Testis (tissue), 3 donors: Measurements from ENCODE around the gene RAMP3. TPM values are rescaled to one million over a fixed set of nuclear protein-coding genes. Genes with fewer than 3 reads are reported as not detected.

ENCODE experiments used
- DNase-seq: peaks from one replicate; pipeline ENCODE4 v3.0.0-alpha.2; 2019
- H3K27ac ChIP-seq, 2 donors: fragments of 200-600 bp; sonication (generic); one replicate each; pipeline ENCODE4 v1.5.1; 2019
- H3K27me3 ChIP-seq: fragments of 200-600 bp; sonication (generic); one replicate; pipeline ENCODE4 v1.5.1; 2019
- H3K36me3 ChIP-seq: fragments of 200-600 bp; sonication (generic); one replicate; pipeline ENCODE4 v1.5.1; 2017; ENCODE audit warnings: low read depth; ENCODE audit errors: missing control alignments
- H3K4me1 ChIP-seq: fragments of 200-600 bp; sonication (generic); one replicate; pipeline ENCODE4 v1.5.1; 2019
- H3K4me3 ChIP-seq, 2 donors: fragments of 200-600 bp; sonication (generic); one replicate each; pipeline ENCODE4 v1.5.1; 2017 to 2019
- H3K9me3 ChIP-seq: fragments of 200-600 bp; sonication (generic); one replicate; pipeline ENCODE4 v1.5.1; 2017
- CTCF ChIP-seq, 3 experiments: fragments of 450-650 bp in 2 of 3; fragments of 200-600 bp in 1 of 3; sonication (generic) in 1 of 3; IDR thresholded peaks; one replicate each; pipeline ENCODE4 v1.5.1; 2016 to 2019; ENCODE audit warnings: antibody characterized with exemption in 3 of 3, mild to moderate bottlenecking in 2 of 3, moderate library complexity in 1 of 3
- POLR2A ChIP-seq: fragments of 450-650 bp; IDR thresholded peaks from one replicate; pipeline ENCODE4 v1.6.1; 2017; ENCODE audit warnings: antibody characterized with exemption, mild to moderate bottlenecking, moderate library complexity
- WGBS, 2 donors: methylation state at CpG; one replicate each; pipeline ENCODE4 v1.1.5; 2018; 5-methylcytosine and 5-hydroxymethylcytosine counted together
- intact Hi-C: fragments of 100-400 bp; cut with DNase I; formaldehyde crosslinking; loops from one replicate; pipeline ENCODE4 v1.15.1; 2023; ENCODE audit warnings: low total_unique reads
- polyA plus RNA-seq: library from polyadenylated mRNA; stranded (reverse); fragments of 350-450 nt; fragmentation: Illumina TruSeq; extraction: RNeasy Lipid Tissue Mini Kit (QIAGEN cat#74804); gene quantifications from one replicate; pipeline ENCODE4 v1.2.3, GENCODE V29; 2014; ENCODE audit warnings: low read depth, low replicate concordance; ENCODE audit not compliant: insufficient read depth
- total RNA-seq, 2 donors: library from RNA; depleted of rRNA; stranded (reverse); fragments of >200 nt; gene quantifications; one replicate each; pipeline ENCODE4 v1.2.3, GENCODE V29; 2016

RAMP3 gene
- total and polyA plus RNA-seq, 3 donors from 2014 or later: 9.1 to 23.8 (median 17.0) TPM

DNA sequence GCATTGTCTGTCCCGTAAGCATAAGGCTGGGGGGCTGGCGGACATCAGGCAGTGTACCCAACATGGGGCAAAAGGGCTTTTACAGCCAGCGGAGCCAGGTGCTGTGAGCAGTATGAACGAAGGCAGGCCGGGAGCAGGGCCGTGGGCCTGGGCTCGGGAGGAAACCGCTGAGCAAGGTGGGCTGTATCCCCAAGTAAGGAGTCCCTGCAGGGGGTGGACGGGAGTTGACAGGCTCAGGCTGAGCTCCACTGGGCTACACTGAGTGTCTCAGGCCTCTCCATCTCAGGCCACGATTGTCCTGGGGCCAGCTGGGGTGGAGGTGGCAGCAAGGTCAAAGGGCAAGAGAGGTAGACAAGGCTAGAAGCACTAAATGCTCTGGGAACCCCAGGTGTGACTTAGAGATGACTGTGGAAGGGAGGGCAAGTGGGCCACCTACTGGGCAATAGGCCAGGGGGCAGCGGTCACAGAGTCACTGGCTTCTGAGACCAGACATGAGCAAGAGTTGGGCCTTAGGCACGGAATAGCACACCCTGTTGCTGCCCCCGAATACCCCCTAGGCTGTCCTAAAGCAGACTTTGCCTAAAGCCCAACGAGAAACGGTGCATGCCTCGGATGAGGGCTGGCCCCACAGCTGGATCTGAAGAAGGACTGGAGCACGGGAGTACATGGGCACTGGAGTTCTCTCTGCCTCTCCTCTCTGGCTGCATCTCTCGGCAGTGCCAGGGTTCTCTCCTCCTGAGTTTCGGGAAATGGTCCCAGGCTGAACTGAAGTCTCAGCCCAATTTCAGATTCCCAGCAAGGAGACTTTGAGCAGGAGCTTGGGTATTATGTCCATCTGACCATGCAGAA is 10.8 kb upstream of the RAMP3 start:
- Histone ChIP-seq H3K4me1 (no peaks in the 10 kb centered on the region), H3K27ac (no peak overlapping the region), H3K27me3 (no peaks in the 10 kb centered on the region), H3K36me3 (no peaks in the 10 kb centered on the region), H3K4me3 (no peak overlapping the region), H3K9me3 (no peaks in the 10 kb centered on the region)
- DNase-seq: no peak
- 79 to 87% methylated on average over 18 to 19 of the region's 19 CpGs for WGBS, 2 donors
- TF ChIP-seq CTCF (IDR thresholded peaks at IDR 0.05) (no peak), POLR2A (no peak)
- intact Hi-C loops: no loop called here

DNA sequence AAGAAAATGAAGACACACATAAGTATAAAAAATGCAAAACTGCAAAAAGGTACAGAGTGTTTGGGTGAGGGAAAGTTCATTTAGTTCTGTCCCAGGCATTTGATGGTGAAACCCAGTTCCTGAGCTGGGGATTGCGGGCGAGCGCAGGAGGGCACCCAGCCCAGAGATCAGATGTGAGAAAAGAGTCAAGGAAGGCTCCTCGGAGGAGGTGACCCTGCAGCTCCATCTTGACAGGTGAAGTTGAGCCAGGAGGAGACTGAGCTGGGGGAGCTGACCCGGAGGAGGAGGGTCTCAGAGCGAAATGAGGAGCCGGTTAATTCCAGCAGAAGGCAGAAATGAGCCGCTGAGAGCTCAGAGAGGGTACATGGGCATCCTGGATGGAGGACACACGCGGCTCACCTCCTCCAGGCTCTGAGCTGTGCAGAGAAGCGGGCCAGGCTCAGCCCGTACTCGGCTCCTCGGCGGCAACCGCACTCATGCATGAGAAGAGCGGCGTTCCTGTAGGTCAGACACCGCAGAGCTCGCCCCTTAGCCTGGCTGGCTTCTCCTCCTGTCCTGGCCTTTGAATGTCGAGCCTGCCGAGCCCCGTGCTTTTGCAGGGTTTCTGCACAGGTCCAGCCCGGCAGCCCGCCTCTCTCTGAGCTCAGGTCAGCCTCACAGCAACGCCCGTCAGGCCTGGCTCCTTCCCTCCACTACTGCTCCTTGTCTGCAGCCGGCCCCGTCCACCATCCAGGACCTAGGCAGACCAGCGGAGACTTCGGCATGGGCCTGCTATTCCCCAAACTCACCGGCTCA is 9.5 kb upstream of the RAMP3 start:
- 31 to 36% methylated on average over 14 to 32 of the region's 32 CpGs for WGBS, 2 donors
- intact Hi-C loops: no loop called here
- no peak overlapping the region for H3K27ac ChIP-seq
- peak overlapping the region in 1 of 2 donors; percentile 20 for H3K4me3 ChIP-seq
- H3K36me3 ChIP-seq: no peaks in the 10 kb centered on the region
- H3K9me3 ChIP-seq: no peaks in the 10 kb centered on the region
- TF ChIP-seq CTCF (IDR thresholded peaks at IDR 0.05): no peak
- TF ChIP-seq POLR2A: no peak
- H3K27me3 ChIP-seq: no peaks in the 10 kb centered on the region
- DNase-seq: peak; percentile 27
- H3K4me1 ChIP-seq: no peaks in the 10 kb centered on the region

- intact Hi-C loops: no loop called here
- WGBS, 2 donors: 43 to 67% methylated on average over 10 of the region's 10 CpGs
Observed at GRCh38 chr7:45148653-45148973, 9.0 kb upstream of the RAMP3 start.

DNA sequence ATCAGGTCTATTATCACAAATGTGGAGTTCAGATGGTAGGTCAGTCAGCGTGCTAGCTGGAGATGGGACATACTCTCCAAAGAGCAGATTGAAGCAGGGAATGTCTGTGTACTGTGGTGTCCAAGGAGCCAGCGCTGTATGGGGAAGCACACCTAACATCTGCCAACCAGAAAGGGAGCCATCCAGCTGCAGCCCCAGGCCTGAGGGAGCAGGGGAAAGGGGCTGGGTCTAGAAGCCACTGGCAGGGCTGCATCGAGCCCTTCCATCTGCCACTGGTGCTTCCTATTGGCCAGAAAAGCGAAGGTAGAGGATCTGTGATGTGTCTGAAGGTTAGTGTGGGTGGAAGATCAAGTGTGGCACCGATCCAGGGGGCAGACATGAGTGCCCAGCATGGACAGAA is 8.0 kb upstream of the RAMP3 start:
- no peak for DNase-seq
- no peak overlapping the region for H3K4me3 ChIP-seq
- no peaks in the 10 kb centered on the region for H3K36me3 ChIP-seq
- no peaks in the 10 kb centered on the region for H3K4me1 ChIP-seq
- H3K27ac ChIP-seq: no peak overlapping the region
- intact Hi-C loops: no loop called here
- WGBS, 2 donors: 83 to 93% methylated on average over 5 of the region's 5 CpGs
- TF ChIP-seq POLR2A (no peak), CTCF (IDR thresholded peaks at IDR 0.05) (no peak)
- no peaks in the 10 kb centered on the region for H3K27me3 ChIP-seq
- H3K9me3 ChIP-seq: no peaks in the 10 kb centered on the region

More at GRCh38 chr7:45148653-45148973, 9.0 kb upstream of the RAMP3 start:
- no peaks in the 10 kb centered on the region for H3K27me3 ChIP-seq
- peak overlapping the region in 1 of 2 donors; percentile 20 for H3K4me3 ChIP-seq
- H3K4me1 ChIP-seq: no peaks in the 10 kb centered on the region
- H3K27ac ChIP-seq: no peak overlapping the region
- DNase-seq: no peak
- H3K36me3 ChIP-seq: no peaks in the 10 kb centered on the region
- no peaks in the 10 kb centered on the region for H3K9me3 ChIP-seq
- TF ChIP-seq CTCF (IDR thresholded peaks at IDR 0.05) (no peak), POLR2A (no peak)
